ENCODE data around the gene ATXN1.

Gene ATXN1

DNA sequence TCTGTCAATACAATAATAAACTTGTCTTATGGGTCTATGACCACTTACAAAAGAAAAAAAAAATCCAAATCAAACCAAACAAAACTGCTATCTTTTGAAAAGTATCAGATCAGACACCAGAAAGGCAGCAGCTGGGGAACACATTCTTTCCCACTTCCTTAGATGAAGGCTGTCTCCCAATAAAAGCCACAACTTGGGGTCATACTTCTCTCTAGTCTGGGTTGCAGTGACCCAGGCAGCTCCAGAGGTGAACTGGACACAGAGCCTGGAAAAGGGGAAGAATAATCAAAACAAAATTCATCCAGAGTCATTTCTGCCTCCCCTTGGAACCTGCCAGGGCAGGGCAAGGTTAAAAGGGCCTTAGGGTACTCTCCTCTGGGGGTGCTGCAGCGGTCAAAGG is 19.1 kb downstream of the ATXN1 start:
- DNase-seq: no peak

DNA sequence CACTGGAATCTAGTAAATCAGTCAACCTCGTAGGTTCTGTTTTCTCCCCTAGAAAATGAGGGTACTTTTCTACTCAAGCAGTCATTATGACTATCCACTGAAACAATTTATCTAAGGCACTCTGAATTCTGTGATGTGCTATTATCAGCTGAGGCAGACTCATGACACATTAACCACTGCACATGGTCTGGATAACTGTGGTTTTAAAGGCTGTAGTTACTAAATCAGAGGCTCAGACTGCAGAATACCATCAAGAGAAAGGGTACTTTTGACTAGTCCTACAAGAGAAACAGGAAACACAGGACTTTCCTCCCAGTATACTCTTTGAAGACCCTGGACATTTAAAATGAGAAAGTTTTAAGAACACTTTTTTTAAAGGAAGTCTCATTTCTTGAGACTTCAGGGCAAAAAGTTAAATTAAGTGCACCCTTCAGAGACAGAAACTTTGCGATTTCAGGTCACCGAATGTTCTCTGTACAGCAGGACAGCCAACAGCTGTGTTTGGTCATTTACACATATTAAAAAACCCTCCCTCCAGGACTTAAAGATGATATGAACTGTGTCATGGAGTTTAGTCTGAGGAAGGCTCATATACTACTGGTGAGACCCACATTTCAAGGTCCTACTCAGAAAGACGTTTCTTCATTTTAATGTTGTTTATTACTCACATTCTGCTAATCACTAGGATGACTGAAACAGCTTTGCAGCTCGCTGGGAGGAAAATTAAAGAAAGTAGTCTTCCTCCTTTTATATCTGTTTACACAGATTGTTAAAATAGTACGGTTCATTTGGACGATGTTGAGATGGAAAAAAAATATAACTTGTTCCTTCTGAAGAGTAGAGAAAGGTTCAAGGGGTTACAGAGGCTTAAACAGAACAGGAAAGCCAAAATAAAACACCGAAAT is 19.9 kb downstream of the ATXN1 start:
- DNase-seq: no peak

DNA sequence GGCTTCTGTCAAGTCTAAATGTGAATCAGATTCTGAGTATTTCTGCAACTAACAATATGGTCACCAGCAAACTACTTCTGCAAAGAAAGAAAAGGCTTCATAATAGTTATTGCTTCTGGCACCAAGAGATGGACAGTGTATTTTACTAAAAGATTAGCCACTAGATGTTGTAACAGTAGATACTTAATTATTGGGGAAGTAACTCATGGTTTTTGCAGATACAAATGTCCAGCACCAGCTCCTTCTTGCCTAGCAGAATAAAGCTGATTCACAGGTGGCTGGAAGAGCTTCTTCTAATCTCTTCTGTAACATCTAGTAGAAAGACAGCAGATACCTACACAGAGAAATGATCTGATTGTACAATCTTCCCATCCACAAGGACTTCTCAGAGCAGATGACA is 21.2 kb downstream of the ATXN1 start:
- DNase-seq: no peak

DNA sequence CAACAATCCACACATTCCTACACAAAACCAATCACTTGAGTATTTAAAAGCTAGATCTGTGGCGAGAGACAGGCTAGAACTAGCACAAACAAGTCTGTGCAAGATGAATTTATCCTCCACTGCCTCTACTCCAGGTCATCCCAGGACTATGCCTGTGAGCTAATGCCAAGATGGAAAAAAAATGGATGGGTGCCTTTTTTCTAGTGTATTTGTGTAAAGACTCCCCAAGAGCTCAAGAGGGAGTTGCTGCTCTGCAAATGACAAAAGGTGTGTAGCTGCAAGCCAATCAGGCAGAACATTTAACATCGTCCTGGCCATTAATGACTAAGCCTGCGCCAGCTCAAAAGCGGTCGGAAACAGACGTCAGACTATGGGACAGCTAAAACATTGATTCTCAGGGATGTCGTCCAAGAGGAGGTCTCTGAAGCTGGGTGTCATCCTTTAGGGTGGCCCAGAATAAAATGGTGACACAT is 21.9 kb downstream of the ATXN1 start:
- no peak for DNase-seq

DNA sequence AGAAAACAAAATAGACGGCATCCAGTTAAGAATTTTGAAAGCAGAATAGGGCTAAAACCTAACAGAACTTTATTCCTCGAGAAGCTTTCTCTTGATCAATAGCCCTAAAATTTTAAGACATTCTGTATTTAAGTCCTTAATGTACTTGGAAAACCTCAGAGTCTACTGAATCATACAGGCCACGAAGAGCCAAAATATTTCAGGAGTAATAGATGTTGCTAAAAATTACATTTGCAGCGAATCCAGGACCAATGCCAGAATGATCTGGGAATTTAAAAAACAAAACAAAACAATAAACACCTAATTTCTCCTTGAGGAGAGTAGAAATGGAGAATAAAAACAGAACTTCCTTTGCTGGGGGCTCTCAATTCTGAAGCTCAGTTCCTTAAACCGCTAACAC is 23.3 kb downstream of the ATXN1 start:
- no peak for DNase-seq

DNA sequence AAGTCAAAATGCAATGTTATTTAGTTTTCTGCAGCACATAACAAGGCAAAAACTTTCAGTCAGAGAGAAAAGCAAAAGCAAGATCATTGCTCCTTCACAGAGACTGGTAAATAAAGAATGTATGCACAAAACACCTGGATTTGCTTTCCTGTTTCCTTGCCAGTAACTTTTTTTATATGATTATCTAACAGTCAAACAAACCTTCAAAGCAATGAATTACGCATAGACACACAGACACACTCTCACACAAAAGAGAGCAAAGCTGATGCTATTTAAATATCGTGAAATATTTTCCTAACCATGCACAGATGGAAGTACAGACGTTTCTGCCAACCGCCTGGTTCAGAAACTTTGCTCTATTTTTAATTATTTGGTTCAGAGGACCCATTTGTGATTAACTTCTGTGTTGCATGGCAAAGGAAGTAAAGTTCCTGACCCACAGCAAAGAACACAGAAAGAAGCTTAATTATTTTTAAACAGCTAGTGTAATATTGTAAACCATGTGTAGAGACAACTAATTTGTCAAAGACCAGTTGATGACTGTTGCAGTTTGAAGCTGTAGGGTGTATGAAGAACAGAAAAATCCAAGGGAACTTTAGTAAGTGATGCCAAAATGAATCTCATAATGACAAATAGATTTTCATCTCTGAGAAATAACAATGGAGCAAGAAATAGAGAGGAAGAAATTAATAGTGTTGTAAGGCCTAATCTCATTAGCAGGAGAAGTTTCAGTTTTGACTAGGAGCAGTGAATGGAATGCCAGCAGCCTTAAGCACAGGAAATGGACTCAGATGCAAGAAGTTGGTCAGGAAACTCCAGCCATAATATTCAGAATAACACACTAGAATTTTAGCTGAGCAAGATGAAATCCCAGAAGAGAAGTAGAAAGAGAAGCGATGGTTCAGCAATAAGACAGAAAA is 24.1 kb downstream of the ATXN1 start:
- DNase-seq: no peak

DNA sequence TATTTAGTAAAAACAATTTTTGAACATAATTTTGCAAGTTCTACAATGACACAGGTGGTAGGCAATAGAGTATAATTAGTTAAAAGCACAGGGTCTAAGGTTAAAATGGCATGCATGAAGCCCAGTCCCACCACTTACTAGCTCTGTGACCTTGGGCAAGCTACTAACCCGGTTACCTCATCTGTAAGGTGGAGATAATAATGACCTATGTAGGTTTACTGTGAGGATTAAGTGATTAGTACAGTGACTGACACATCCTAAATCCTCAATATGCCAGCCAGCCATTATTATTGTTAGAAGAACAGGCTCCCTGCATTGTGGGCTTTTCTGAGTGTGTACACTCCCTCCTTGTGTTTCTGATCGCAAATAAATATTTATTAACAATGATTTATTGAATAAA is 26.2 kb downstream of the ATXN1 start:
- no peak for DNase-seq

DNA sequence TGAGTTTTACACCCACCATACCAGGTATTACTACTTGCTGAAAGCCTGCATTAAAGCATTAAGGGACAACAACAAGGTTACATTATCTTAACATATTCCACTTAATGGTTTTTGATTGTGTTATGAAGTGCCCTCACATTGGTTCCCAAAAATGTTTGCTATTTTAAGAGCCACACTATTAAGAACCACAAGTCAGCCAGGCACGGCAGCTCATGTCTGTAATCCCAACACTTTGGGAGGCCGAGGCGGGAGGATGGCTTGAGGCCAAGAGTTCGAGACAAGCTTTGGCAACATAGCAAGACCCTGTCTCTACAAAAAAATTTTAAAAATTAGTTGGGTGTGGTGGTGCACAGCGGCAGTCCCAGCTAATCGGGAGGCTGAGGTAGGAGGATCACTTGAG is 28.2 kb downstream of the ATXN1 start:
- DNase-seq: no peak

DNA sequence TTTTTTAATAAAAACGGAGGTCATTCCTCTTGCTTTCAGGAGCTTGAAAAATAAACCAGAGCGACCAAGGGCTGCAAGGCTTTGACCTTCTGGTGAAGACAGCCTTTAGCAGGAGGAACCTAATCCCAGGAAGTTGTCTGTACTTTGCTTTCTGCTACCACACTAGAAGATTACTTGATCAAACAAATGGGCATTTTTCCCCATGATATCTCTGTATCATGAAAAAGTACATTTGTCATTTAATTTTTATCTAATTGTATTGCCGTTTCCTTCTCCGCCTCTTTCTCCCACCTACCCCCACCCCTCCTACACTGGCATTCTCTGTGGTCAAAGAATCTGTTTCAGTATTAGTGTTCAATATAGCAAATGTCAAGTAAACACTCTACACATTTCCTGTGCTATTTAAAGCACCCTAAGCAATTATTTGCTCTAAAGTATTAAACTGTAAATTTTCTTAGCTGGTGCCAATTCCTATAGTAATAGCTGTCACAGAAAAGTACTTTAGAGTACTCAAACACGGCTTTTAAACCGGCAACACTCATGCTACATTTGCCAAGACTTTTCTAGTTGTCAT is 29.7 kb downstream of the ATXN1 start:
- DNase-seq: no peak

DNA sequence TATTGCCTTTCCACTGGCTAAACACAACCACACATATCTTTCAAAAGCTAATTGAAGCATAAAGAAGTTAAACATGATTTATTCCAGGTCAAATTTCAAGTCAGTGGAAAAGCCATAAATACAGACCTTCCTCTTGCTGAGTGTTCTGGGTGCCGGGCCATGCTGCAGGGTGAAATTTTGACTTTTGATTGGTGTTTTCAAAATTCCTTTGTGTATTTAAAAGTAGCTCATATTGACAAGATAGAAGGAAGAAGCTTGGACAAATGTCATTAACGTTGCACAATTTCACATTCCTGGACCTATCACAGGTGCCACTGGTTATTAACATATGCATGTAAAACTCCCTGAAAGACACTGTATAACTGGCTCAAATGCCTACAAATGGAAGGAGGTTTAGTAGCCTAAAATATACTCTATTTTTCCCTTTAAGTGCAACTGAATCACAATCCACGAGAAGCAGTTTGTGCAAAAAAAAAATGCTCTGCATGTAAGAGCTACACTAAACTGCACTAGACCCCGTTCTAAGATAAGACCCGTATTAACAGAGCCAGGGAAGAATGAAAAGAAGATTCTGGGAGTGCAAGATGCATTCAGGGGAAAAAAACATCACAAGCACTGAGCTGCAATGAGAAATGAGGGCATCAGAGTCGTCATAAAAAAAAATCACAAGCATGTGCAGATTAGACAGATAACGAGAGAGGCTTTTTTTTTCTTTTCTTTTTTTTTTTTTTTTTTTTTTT is 30.4 kb downstream of the ATXN1 start:
- no peak for DNase-seq

DNA sequence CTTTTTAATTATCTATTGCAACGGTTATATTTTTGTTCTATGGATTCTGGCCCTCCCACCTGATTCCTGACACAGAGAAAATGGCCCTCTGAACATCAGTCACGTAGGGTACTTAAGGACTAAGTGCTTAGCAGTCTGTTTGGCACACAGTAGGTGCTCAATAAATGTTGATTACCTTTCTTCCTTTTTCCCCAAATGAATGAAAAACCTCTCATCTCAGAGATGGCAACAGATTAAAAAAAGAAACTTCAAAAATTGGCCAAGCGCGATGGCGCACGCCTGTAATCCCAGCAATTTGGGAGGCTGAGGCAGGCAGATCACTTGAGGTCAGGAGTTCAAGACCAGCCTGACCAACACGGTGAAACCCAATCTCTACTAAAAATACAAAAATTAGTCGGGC is 31.5 kb downstream of the ATXN1 start:
- DNase-seq: no peak

DNA sequence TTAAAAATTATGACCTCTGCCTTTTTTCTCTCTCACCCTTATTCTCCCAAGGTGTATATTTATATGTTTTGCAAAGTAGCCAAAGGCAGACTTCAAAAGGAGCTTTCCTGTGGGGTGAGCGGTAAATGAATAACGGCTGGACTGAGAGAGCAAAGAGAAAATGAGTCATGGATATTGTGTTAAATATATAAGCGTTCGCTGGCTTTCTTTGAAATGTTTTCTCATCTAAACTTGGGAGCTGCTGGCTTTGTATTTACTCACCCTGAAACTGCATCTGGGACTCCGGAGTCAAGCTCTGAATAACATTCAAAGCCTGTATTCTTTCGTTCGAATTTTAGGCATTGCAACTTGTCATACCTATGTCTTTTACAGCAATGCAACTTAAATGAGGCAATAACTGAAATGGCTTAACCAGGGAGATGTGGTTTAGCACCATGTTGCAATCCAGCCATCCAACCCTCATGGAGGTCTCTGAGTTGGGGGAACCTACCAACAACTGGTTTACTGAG is 32.0 kb downstream of the ATXN1 start:
- DNase-seq: no peak

DNA sequence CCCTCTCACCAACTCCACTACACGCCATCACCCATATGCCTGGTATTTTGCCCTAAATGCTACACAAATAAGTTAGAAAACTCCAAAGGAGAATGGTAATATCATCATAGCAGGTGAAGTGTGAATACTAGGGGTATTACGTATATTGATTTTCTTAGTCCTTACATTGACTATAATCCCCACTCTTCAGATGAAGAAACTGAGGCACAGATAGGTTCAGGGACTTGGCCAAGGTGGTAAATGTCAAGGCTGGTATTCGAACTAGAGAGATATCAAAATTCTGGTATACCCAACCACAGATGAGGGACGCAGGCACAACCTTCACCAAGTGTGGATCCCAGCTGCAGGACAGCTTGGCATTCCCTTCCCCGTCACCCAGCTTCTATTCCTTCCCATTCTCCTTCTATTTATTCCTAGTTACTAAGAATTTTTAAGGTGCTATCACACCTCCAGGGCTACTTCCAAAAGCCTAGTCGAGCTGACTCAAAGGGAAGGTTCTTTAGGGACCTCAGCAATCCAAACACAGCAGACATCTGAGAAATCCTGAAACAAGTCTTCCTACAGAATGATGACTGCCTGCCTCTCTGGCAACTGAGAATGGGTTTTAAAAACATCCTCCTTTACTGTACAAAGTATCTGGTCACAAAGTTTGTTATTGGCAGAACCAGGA is 32.6 kb downstream of the ATXN1 start:
- no peak for DNase-seq

DNA sequence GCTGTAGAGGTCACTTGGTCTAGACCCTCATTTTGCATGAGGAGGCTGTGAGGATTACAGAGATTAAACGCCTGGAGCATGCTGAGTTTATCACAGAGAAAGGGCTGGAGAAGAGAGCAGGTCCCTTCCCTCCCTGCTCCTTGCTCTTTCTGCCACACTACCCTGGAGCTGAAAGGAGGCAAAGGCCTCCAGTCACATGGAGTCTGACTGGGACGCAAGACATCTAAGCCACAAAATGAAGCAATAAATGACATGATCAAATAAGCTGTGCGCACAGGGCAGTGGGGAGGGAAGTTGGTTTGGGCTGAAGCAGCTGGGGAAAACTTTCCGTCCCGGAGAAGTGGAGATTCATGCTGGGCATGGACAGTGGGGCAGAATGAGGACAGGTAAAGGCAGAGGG is 33.3 kb downstream of the ATXN1 start:
- DNase-seq: no peak

DNA sequence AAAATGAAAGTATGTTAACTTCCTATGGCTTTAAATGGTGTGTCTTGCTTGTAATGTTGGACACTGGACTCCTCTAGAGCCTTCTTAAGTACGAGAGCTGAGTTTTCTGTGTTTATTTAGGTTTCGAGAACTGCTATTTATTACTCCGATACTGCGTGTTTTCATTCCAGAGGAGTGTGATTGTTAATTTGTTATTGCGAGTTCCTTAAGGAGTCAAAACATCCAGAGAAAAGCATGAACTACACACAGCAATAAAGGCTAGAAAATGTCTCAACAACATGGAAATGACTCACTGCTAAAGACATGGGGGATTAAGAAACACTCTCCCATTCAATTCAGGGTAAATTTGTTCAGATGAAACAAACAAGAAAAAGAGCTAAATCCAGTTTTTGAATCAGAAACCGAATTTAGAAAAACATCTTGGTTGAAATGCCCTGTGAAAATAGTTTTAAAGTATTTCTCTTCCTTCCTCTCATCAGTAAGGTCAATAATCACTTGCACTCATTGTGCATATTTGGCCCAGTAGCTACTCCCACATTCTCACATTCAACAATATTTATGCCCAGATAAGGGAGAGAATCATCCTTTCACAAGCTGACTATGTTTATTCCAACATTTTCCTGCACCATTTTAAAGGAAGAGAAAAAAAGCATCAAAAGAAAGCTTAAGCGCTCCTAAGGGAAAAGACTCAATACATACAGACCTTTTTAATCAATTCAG is 36.0 kb downstream of the ATXN1 start:
- DNase-seq: no peak

DNA sequence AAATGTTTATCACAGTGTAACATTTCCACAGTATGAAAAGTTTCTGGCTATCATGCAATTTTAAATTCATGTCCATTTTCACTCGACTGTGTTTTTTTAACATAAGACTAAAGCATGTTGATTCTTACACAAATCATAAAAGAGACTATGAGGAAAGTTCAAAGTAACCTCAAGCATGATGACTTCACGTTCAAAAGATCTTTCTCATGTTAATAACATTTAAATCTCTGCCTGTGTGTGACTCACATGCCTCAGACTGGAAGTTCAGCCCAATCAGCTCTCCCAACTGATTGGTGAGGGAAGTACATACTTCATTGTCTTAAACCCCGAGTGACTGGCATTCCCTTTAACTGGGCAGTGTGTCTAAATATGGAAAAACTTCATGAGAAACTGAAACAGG is 37.4 kb downstream of the ATXN1 start:
- no peak for DNase-seq

DNA sequence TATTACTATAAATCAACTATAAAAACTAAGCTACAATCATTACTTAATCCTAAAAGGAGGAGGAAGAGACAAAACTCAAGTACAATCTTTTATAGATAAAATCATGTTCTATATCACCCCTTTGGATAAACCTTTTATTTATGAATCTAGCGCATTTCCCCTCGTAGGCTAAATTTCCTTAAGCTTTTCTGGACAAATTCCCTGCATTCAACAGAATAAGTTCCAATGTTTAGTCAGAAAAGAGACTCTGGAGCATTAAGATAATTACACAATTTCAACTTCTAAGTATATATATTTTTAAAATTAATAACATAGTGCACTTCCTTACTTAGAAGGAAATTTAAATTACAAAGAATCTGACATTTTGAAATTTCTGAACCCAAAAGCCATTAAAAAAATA is 37.9 kb downstream of the ATXN1 start:
- DNase-seq: no peak

DNA sequence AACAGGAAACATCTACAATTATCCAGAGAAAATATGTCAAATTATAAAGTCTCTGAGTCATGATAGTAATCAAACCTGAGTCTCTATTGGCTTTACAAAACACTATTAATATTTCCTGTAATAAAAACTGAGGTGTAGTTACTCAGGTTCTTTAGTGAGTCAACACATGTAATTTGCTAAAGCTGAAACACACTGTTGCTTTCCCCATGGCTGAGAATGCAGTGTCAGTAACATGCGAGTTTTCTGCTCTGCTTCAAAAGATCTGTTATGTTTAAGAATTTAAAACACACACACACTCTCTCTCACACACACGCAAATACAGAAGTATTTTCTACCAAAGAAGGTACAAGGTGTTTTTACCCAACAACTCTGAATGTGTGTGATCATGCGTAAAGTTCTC is 38.6 kb downstream of the ATXN1 start:
- DNase-seq: no peak

DNA sequence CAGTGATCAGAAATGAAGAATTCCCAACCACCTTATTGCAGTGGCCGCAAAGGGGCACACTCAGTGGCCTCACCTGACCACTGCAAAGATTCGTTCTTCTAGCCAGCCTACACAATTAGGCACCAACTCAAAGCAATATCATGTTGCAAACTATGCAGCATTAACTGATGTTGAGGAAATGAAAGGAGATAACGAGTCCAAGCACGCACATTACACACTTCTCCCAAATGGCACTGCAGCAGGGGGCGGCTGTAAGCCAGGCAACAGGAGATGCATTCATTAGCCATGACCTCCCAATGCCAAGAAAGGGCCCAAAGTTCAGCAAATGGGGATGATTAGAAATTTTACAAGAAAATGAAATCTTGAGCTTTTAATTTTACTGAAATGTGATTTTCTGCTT is 39.3 kb downstream of the ATXN1 start:
- no peak for DNase-seq

DNA sequence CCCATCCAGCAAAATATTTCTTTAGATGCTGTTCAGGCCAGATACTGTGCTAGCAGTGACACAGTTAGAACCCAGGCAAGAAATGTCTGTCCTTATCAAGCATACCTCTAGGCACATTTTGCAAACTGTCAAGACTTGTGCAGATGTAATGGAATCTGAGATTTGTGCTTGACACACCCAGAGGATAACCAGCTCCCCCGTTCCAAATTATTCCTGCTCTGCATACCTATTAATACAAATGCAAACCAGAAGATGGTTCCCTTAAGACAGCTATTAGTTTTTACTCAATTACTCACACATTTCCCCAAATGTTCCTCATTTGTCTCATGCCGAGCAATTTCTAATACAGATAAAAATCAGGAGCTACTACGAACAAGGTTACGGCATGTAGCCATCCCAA is 40.4 kb downstream of the ATXN1 start:
- no peak for DNase-seq

DNA sequence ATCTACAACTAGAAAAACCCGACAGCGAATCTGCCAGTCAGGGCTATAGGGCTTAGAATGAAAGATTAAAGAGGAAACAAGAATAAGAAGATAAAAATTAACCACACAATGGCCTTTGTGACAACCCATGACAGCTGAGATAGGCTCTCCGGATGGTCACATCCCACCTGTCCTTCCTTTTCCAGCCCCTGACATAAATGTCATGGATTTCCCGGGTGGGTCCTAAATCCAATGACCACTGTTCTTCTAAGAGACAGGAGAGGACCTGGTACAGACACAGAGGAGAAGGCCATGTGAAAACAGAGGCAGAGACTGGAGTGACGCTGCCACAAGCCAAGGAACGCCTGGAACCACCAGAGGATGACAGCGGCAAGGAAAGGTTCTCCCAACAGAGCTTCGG is 41.8 kb downstream of the ATXN1 start:
- no peak for DNase-seq

Data from effector CD8-positive, alpha-beta T cell (primary cell).